Measurements from ENCODE around the gene CXCR3.
"Not testable (repeated sequence)": the region's sequence is repeated elsewhere in the genome, so short reads cannot be mapped to it uniquely, and the experiment has no call there.

DNA sequence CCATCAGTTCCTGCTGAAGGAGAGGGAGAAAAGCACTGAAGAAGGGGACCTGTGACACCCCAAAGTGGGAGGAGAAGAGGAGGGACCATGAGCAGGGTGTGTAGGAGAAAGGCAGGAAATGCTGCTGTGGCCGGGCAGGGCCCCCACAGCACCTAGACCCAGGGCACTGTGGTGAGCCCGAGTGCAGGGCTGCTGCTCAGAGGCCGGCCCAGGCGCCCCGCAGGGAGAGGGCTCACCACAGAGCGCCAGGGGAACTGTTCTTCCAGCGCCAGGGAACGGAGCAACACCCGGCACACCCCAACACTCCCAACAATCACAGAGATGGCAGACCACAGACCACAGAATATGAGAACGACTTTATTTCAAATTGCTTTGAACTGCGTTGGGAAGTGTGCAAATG lies 44.3 kb upstream of the CXCR3 start:
- not testable (repeated sequence) for TF ChIP-seq CTCF (IDR thresholded peaks at IDR 0.05; ENCODE audit: low read depth, low read length); EZH2phosphoT487 (IDR thresholded peaks at IDR 0.05; ENCODE audit: low read depth)

Measured in OCI-LY3 (cell line).